GM10266 (cell line): Measurements from ENCODE around the gene CHD5.

Experiments used
- DNase-seq: peaks from one replicate; pipeline ENCODE4 v3.0.0; 2012; ENCODE audit errors: extremely low spot score
- TF ChIP-seq, protein P1 (sequence below): IDR thresholded peaks from 2 replicates; pipeline ENCODE4 v1.5.1; 2012; ENCODE audit warnings: mild to moderate bottlenecking, low read depth; ENCODE audit not compliant: control insufficient read depth, insufficient read depth; ENCODE audit errors: missing control alignments

Gene CHD5

GRCh38 chr1:6094246-6094645, 85.9 kb downstream of the CHD5 start:
- no peak for DNase-seq
- TF ChIP-seq, protein P1, sequence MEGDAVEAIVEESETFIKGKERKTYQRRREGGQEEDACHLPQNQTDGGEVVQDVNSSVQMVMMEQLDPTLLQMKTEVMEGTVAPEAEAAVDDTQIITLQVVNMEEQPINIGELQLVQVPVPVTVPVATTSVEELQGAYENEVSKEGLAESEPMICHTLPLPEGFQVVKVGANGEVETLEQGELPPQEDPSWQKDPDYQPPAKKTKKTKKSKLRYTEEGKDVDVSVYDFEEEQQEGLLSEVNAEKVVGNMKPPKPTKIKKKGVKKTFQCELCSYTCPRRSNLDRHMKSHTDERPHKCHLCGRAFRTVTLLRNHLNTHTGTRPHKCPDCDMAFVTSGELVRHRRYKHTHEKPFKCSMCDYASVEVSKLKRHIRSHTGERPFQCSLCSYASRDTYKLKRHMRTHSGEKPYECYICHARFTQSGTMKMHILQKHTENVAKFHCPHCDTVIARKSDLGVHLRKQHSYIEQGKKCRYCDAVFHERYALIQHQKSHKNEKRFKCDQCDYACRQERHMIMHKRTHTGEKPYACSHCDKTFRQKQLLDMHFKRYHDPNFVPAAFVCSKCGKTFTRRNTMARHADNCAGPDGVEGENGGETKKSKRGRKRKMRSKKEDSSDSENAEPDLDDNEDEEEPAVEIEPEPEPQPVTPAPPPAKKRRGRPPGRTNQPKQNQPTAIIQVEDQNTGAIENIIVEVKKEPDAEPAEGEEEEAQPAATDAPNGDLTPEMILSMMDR, result no peak

DNA sequence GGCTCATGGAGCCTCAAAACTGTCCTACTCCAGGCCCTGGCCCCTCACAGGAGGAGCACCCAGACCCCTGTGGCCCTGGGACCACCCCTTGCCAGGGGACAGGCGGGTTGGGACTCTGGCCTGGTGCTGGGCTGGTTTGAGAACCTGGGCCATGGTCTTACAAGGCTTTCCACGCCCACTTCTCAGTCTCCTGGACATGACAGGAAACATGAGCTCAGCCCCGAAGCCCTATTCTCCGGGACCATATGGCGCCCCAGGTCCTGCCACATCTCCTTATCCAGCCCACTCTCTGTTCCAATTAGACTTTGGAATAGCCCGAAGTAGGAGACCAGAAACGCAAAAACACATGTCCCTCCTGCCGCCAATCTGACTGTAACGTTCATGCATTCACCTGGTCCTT, 86.5 kb downstream of the CHD5 start:
- TF ChIP-seq, protein P1, result no peak
- no peak for DNase-seq

DNA sequence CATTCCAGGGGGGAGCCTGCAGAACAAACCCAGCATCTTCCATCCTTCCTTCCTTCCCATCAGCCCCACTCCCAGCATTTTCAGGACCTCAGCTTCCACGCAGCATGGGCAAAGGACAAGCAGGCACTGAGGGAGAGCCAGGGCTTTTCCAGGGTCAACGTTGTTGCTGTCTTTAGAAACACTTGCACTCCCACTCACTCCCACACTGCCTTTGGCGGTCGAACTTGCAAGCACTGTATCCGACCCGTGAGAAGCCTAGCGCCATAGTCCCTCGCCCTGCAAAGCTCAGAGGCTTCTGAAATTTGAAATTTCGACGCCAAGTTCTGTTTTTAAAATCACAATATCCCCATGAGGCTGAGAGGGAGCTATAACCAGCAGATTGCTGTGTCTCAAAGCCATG, 87.0 kb downstream of the CHD5 start:
- no peak for DNase-seq
- TF ChIP-seq, protein P1, result no peak

DNA sequence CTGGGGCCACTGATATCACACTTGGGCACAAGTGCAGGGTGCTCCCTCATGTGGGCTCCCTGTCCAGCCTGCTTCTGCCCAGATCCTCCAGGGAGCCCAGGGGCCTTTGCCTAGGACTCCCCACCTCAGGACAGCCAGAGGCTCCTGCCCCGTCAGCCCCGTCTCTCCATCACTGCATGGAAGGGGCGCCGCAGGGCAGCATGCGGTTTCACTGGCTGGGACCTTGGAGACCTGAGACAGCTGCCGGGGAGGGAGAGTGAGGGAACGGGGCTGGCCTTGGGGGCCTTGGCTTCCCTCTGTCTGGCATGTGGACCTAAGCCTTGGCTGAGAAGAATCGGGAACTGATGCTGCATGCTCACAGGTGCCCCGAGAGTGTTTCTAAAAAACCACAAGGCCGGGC, 87.9 kb downstream of the CHD5 start:
- TF ChIP-seq, protein P1, result no peak
- DNase-seq, result no peak

GRCh38 chr1:6091823-6092109, 88.4 kb downstream of the CHD5 start:
- TF ChIP-seq, protein P1, result no peak
- no peak for DNase-seq

DNA sequence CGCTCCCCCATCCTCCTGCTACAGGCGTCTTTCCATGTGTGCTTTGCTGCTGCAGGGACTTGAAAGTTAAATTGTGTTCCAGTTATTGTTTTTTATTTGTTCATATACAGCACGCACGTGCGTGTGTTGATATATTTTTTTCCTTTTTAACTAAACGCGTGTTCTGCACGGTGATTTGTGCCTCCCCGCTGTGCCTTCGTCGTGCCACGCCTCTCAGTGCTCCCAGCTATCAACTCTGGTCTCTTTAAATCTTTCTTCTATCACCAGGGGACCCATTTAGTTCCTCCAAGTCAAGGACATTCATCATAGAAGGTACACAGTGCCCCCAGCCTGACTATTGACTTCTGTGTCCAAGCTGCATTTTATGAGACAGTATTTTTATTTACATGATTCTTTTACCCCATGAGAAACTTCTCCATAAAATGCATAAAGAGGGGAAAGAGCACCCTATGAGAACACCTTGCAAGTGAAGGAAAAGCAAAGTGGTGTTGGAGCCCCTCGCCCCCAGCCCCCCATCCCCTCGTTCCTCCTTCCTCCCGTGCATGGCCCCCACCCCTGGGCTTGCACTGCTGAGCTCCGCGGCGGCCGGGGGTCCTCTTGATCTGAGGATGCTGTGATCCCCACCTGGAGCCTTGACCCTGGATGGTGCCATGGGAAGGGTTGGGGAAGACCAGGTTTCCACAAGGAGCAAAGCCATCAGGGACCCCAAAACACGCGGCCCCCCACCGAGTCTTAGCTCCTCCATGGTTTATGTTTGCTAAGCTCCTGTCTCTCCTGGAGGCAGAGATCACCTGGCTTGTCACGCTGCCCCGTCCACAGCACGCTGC, 88.9 kb downstream of the CHD5 start:
- TF ChIP-seq, protein P1, result no peak
- DNase-seq, result no peak

GRCh38 chr1:6090288-6090687, 89.8 kb downstream of the CHD5 start:
- TF ChIP-seq, protein P1, result no peak
- no peak for DNase-seq
